ENCODE measurements around the gene SCN5A.
A peak's percentile ranks its signal among the peaks of the same experiment; 100 is the strongest.

The SCN5A gene

DNA sequence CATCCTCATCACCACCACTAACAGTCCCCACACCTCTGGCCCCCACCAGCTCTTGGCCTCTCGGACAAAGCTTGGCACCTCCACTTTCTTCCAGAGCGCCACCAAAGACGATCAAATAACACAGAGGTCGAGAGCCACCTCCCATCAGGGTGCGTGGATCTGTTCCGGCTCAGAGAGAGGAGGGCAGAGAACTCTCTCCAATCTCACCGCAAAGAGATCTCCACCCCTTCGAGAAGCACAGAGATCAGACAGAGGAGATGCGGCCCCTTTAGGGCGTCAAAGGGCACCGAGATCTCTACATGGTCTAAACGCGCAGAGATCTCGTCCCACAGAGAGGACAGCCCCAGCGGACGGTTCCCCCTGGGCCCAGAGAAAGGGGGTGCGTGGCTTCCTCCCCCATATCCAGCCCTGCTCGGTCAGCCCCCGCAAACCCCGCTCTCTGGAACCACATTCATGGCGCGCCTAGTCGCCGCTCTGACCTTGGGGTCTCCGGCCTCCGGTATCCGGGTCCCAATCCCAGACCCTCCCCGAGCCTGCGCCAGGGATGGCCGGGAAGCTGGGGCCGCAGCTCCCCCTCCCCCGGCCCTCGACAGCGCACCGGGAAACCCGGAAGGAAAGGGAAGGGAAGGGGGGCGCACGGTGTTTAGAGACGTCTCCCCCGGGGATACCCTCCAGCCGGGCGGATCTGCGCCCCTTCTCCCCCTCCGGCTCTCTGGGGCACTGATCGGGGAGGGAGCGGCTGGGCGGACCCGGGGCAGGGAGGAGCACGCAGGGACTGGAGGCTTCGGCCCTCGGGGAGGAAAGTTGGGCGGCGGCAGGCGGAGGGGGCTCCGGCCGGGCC is 608 bp downstream of the SCN5A start:
- in situ Hi-C loops (cut with MboI; ENCODE audit: low pct_unique_long_range_greater_than_20kb, low sequenced_read_pairs) = no loop called here
- peak; percentile 14 for DNase-seq

DNA sequence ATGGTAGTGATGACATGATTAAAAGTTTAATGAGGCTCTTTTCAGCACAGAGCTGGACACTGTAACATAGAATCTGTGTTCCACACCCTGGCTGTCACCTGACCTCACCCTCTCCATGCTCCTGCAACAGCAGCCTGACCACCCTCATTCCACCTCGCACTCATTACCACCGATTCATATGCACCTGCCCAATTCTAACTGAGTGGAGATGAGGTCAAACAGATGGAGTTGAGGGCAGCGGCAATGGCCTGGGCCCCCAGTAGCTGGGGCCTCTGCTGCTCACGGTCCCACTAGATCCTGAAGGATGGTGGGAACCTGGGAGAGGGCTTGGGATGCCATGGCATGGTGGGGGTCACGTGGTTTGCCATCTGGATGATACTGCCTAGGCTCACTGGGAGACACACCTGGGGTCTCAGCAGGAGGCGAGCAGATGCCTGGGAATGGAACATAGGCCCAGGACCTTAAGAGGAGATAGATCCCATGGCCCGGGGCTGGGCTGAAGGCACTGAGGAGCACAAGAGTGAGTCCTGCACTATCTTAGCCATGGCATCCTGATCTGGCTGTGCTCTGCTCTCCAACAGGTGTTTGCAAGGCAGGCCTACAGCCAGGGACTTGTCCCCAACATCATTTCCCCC is 1.3 kb downstream of the SCN5A start:
- in situ Hi-C loops (cut with MboI; ENCODE audit: low pct_unique_long_range_greater_than_20kb, low sequenced_read_pairs) = no loop called here
- no peak for DNase-seq

DNA sequence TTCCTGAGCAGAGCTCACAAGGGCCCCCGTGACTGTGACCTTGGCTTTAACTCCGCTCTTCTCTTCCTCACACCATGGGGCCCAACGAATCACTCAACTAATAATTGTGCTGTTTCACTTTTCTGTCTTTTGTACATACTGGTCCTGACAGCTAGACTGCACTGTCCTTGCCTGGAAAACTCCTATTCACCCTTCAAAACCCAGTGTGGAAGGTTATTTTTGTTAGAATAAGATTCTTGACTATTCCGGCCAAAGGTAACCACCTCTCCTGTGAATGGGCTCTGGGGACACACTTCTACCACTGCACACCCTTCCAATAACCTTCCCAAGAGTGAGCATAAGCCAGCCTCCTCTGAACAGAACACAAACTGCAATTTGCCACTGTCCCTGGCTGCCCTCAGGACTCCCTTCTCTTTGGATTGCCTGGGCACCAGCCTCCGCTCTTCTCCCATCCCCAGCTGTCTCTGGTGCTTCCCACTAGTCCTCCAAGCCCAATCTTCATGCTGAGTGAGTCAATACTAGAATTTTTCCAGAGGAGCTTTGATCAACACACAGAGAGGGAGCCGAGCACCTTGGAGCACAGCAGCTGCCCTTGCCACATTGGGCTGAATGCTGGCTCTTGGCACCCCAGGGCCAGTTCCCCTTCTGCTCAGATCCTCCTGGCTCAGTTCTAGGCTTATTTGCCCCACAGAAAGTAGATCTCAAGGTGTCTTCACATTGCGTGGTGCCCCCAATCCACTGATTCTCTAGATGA is 2.1 kb downstream of the SCN5A start:
- in situ Hi-C loops (cut with MboI; ENCODE audit: low pct_unique_long_range_greater_than_20kb, low sequenced_read_pairs) = no loop called here
- DNase-seq = no peak

DNA sequence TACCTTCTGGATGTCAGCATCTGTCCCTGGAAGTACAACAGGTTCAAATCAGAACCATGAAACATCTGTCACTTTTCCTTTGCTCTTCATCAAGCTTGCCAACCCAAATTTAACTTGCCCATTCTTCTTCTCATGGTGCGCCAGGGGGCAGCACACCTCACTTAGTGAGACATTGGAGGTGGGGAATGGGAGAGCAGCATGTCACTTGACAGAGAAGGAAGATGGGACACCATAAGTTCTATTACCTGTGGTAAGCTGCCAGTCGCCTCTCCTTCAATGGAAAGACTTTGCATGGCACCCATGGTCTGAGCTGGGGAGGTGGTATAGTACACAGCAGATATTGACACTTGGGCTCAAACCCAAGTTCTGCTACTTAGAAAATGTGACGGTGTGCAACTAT is 2.9 kb downstream of the SCN5A start:
- in situ Hi-C loops (cut with MboI; ENCODE audit: low pct_unique_long_range_greater_than_20kb, low sequenced_read_pairs) = no loop called here
- peak; percentile 48 for DNase-seq

DNA sequence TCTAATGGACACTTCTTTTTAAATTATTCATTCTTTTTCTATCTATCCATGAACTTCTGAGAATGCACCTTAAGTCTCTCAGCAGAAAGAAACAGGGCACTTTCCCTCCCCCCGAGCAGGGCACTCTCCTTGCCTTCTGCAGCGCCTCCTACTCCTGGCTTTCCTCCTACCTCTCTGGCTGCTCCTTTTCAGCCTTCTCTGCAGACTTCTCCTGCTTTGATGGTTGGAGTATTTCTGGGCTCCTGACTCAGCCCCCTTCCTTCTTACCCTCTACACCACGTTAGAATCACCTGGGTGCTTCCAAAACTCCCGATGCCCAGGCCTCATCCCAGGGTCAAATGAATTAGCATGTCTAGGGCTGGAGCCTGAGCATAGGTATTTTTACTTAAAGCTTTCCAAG is 3.4 kb downstream of the SCN5A start:
- DNase-seq = no peak
- in situ Hi-C loops (cut with MboI; ENCODE audit: low pct_unique_long_range_greater_than_20kb, low sequenced_read_pairs) = no loop called here

DNA sequence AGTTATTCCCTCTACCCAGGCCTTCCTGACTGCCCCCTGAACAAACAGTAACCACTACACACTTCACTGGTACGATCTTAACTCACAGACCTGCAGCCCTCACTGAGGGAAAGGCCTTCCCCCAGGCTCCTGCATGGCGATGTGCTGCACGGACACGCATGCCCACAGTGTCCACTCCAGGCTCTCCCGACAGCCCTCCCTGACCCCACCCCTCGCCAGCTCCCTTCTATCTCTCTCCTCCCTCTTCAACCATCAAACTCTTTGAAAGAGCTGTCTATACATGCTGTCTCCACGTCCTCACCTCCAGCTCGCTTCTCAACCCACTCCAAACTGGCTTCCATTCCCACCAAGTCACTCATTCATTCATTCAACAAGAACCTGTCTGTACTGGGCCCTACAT is 3.9 kb downstream of the SCN5A start:
- DNase-seq = no peak
- in situ Hi-C loops (cut with MboI; ENCODE audit: low pct_unique_long_range_greater_than_20kb, low sequenced_read_pairs) = no loop called here

DNA sequence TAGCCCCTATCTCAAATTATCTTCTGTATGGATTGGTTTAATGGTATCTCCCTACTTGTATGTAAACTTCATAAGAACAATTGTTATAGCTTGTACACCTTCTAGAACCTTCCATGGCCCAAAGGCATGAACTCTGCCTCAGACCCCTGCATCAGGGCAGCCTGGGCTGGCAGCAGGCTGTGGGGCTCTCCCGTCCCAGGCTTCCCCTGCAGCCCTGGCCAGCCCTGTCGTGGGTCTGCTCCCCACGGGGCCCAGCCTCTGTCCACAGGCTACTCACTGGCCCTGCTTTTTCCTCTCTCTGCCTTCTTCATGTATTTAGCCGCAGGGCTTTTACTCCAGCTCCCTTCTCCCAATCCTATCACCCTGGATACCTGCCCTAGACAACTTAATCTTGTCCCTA is 4.4 kb downstream of the SCN5A start:
- no peak for DNase-seq
- in situ Hi-C loops (cut with MboI; ENCODE audit: low pct_unique_long_range_greater_than_20kb, low sequenced_read_pairs) = no loop called here

DNA sequence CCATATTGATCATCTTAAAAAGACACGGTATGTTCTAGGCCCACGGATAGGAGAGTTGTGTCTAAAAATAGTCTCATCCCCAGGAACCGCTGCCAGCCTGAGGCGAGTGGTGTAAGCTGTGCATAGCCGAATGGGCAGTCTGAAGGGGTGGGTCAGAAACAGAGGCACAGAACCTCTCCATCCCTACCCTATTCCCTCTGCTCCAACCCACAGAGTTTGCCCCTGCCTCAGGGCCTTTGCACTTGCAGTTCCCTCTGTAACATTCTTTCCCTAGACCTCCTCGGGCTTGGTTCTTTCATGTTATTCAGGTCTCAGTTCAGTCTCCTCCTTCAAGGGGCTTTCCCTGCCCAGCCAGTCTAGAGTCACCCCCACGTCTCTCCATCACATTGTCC is 4.8 kb downstream of the SCN5A start:
- no peak for DNase-seq
- in situ Hi-C loops (cut with MboI; ENCODE audit: low pct_unique_long_range_greater_than_20kb, low sequenced_read_pairs) = no loop called here

DNA sequence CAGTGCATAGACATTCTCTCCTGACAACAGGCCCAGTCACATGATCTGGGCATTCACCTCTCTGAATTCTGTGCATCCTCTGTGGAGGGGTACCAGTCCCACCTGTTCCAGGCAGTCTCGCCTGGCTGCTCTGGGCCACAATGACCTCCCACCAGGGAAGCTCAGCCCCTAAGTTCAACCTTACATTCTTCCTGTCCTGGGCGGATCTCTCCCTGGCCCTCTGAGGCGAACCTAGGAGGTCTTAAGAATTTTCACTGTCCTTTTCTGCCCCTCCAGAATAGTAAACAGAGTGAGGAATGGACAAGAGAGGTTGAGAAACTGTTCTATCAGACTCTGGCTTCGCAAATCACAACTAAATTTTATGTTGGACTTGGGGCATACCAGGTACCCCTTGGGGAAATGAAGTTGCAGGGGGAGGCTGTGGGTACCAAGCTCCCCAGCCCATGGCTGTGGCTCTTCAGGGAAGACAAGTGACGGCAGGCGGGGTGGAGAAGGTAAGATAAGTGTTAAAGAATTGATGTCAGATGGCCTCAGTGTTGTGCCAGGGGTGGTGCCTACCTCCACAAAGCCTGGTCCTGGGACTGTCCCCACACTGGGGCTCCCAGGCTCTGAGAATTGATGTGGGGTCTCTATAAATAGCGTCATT is 5.3 kb downstream of the SCN5A start:
- DNase-seq = no peak
- in situ Hi-C loops (cut with MboI; ENCODE audit: low pct_unique_long_range_greater_than_20kb, low sequenced_read_pairs) = no loop called here

DNA sequence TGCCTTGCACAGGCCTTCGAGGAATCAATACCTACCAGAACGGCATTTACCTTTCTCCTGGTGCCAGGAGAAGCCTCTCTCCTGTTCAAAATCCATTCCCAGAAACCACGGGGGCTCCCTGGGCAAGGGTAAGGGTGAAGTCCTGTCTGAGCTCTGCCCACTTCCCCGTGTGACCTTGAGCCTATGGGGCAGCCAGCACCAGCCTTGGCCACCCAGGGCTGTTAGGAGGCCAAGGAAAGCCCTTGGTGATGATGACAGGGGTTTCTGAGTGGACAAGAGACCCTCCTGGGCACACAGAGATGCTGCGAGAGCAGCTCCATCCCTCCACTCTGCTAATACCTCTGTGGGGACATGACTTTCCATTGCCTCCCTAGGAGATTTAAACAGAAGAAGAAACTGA is 5.9 kb downstream of the SCN5A start:
- in situ Hi-C loops (cut with MboI; ENCODE audit: low pct_unique_long_range_greater_than_20kb, low sequenced_read_pairs) = no loop called here
- no peak for DNase-seq

DNA sequence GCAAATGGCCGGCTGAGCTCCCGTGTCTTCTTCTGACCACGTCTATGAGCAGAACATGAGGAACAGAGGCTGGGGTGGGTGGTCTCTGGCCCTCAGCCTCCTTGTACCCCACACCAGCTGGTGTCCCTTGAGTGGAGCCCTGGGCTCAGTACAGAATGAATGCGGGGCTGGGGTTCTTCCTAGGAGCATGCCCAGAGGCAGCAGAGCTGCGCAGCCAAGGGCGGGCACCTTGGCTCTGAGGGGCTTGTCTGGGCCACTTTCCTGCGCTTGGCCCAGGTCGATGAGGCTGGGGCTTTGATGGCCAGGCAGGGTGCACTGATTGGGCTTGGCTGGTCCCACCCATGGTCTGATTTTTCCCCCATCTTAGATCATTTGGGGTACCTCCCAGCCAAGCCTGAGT is 6.4 kb downstream of the SCN5A start:
- no peak for DNase-seq
- in situ Hi-C loops (cut with MboI; ENCODE audit: low pct_unique_long_range_greater_than_20kb, low sequenced_read_pairs) = no loop called here

DNA sequence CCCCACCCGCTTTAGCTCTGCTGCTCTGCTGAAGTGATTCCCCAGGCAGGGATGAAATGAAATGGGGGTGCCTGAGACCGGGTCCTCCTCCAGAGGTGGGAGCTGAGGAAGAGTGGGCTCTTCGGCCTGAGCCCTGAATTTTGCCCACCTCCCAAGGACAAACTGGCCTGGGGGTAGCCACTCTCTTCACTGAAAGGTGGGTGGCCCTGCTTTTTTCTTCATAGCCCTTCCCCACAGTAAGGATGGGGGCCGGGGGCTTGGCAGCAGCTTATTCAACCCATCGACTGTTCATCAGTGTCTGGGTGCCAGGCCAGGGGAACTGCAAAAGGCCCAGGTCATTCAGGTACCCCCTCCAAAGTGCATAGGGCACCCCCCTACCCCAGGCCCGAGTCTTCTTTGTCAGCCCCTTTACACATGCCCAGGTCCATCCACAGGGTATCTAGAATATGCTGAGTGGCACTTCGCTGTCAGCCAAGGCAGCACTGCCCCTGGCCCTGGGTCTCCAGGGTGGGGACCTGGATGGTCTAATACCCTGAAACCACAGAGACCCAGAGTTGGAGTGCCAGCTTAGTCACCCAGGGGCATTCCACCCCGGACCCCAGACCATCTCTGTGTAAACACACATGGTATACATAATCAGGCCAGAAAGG is 7.9 kb downstream of the SCN5A start:
- in situ Hi-C loops (cut with MboI; ENCODE audit: low pct_unique_long_range_greater_than_20kb, low sequenced_read_pairs) = no loop called here
- no peak for DNase-seq

DNA sequence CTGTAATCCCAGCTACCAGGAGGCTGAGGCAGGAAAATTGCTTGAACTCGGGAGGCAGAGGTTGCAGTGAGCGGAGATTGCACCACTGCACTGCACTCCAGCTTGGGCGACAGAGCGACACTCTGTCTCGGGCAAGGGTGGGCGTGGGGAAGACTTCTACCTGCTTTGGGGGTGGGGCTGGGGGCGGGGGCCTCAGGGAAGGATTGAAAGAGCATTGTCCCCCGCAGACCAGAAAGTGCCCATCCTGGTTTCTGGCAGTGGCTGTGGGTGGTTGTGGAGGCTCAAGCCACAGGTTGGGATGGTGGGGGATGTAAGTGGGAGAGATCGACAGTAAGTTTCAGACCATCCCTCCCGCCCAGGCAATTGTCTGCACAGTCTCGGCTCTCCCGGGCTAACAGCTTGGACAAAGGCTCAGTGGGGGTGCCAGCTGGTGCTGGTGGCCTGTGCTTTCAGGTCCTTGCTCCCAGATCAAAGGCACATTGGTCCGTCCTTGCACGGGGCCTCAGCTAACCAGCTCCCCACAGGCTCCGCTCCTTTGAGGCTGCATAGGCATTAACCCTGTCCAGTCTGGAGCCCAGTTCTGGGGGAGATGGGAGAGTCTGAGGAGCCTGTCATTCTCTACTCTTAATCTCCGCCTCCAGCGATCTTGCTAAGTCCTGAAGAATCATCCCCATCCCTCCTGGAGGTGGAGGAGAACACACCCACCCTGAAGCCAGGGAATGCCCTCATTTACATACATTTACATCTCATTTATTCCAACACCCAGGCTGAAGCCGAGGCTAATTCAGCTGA is 8.6 kb downstream of the SCN5A start:
- no peak for DNase-seq
- in situ Hi-C loops (cut with MboI; ENCODE audit: low pct_unique_long_range_greater_than_20kb, low sequenced_read_pairs) = no loop called here

DNA sequence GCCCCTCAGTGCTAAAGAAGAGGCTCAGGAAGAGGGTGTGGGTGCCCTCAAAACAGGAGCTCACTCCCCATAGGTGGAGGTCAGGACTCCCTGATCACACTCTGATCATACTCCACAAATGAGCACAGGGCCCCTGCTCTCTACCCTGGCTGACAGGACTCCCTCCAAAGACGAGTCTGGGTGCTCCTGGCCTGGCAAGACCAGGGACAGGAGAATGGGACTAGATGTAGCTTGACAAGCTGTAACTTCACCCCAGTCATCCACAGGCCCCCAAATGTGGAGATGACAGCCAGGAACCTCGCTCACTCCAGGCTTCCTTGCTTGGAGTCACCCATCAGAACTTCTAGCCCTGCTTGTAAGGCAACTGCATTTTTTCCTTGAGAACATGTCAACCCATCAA is 11.1 kb downstream of the SCN5A start:
- in situ Hi-C loops (cut with MboI; ENCODE audit: low pct_unique_long_range_greater_than_20kb, low sequenced_read_pairs) = no loop called here
- DNase-seq = no peak

DNA sequence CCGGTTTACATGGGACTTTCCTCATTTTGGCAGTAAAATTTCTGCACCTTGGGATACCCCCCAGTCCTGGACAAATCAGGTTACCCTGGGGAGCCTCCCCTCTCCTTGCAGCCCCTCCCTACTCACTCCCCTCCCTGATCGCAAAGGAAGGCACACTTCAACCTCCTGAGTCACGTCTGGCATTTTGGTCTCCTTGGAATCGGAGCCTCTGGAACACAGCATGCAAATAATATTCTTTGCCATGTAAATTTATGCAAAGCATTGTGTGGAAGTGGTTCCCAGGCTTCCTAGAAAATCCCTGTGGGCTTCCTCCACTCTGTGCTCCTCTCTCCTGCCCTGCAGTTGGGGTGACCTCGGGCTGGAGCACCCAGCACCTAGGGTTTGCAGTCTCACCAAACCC is 11.6 kb downstream of the SCN5A start:
- in situ Hi-C loops (cut with MboI; ENCODE audit: low pct_unique_long_range_greater_than_20kb, low sequenced_read_pairs) = no loop called here
- DNase-seq = no peak

DNA sequence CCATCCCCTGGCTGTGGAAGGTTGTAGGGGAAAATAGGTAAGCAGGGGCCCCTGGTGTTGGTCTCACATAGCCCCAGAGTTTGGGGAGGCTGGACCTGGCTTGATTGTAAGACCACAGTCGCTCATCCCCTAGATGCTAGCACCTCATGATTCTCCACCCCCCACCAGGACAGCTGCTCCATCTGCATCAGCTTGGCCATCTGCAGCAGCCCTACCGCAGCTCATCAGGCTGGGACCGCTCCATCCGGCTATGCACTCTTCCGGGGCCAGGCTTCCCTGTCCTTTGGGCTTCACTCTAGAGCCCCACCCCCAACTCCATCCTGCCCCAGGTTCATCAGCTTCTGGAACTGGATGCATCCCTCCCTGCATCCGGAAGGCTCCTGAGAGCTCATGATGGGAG is 12.6 kb downstream of the SCN5A start:
- DNase-seq = no peak
- in situ Hi-C loops (cut with MboI; ENCODE audit: low pct_unique_long_range_greater_than_20kb, low sequenced_read_pairs) = no loop called here

DNA sequence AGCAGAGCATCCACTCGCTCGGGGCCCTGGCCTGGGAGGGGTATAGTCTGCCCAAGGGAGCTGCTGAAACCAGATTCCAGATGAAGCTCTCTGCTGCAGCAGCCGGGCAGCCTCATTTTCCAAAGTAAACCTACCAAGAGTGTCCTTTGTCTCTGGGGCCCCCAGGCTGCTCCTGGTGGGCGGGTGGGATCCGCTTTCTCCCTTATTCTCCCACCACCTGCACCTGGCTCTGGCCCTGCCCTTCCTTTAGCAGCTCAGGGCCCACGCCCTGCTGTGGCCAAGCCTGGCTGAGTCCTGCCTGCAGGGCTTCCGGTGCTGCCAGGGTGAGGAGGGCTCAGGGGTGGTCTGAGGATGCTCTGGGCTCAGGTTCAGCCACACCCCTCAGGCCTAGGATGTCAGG is 13.0 kb downstream of the SCN5A start:
- in situ Hi-C loops (cut with MboI; ENCODE audit: low pct_unique_long_range_greater_than_20kb, low sequenced_read_pairs) = no loop called here

DNA sequence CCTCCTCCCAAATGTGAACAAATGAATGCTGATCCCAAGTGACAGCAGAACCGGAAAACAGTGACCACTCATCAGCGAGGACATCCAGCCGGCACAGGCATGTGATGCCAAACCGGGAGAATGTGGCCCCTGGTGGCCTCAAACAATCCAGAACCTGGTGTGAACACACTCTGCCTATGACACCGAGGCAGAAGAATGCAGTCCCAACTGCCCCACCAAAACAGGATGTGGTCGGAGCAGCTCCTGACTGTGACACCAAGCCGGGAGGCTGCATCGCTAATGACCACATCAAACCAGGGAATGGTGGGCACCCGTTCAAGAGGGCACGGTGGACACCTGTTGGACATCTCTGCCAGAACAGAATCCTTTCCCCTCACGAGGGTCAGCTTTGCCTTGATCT is 15.4 kb downstream of the SCN5A start:
- peak; percentile 17 for DNase-seq
- in situ Hi-C loops (cut with MboI; ENCODE audit: low pct_unique_long_range_greater_than_20kb, low sequenced_read_pairs) = no loop called here

More for the DNA sequence above, 13.0 kb downstream of the SCN5A start:
- DNase-seq = no peak

DNA sequence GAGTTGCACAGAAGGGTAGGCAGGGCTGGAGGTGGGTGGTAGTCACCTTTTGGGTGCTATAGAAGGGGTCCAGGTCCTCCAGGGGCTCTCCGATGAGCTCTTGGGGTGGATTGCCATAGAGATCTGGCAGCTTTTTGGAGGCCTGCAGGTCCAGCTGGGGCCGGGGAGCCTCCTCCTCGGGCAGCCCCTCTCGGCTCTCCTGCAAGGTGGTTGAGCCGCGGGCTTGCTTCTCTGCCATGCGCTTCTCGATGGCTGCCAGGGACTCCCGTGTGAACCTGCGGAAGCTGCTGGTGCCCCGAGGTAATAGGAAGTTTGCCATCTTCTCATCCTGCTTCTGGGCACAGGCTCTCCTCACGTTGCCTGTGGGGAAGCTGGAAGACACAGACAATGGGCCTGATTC is 16.5 kb downstream of the SCN5A start:
- DNase-seq = no peak
- in situ Hi-C loops (cut with MboI; ENCODE audit: low pct_unique_long_range_greater_than_20kb, low sequenced_read_pairs) = no loop called here
